Measurements from ENCODE around the gene ACO2.

GRCh38 chr22:41538583-41538982 is 69.7 kb downstream of the ACO2 start:
- TF ChIP-seq, protein P1, sequence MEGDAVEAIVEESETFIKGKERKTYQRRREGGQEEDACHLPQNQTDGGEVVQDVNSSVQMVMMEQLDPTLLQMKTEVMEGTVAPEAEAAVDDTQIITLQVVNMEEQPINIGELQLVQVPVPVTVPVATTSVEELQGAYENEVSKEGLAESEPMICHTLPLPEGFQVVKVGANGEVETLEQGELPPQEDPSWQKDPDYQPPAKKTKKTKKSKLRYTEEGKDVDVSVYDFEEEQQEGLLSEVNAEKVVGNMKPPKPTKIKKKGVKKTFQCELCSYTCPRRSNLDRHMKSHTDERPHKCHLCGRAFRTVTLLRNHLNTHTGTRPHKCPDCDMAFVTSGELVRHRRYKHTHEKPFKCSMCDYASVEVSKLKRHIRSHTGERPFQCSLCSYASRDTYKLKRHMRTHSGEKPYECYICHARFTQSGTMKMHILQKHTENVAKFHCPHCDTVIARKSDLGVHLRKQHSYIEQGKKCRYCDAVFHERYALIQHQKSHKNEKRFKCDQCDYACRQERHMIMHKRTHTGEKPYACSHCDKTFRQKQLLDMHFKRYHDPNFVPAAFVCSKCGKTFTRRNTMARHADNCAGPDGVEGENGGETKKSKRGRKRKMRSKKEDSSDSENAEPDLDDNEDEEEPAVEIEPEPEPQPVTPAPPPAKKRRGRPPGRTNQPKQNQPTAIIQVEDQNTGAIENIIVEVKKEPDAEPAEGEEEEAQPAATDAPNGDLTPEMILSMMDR (IDR thresholded peaks at IDR 0.05; ENCODE audit: insufficient read depth, low read depth, low read length) = no peak
- no peak for TF ChIP-seq EZH2 (IDR thresholded peaks at IDR 0.05; ENCODE audit: insufficient read depth, low read length)

Measured in astrocyte (in vitro differentiated cells and primary cell).